Measurements from ENCODE around the gene NSUN6.

DNA sequence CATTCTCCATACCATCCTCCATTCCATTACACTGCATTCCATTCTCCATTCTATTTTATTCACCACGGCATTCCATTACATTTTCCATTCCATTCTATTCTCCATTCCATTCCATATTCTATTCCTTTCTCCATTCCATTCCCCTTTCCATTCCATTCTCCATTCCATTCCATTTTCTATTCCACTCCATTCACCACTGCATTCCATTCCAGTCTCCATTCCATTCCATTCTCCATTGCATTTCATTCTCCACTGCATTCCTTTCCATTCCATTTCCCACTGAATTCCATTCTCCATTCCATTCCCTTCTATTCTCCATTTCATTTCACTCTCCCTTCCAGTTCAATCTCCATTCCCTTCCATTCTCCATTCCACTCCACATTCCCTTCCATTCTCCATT, 79.6 kb downstream of the NSUN6 start:
- TF ChIP-seq CTCF (IDR thresholded peaks at IDR 0.05) (no peak), POLR2A (IDR thresholded peaks at IDR 0.05) (no peak)

Data from testis (tissue), 2 donors.